Panc1 (cell line): ENCODE results near the gene TMEM184C. TPM values are rescaled to one million over a fixed set of nuclear protein-coding genes. Genes with fewer than 3 reads are reported as not detected.

Source experiments
- ATAC-seq: fragments of 200-7000 bp; cut with Tn5 transposase; 2 replicates; pipeline ENCODE4 v1.9.1; 2020; ENCODE audit warnings: mild to moderate bottlenecking, moderate library complexity
- BruUV-seq: library from RNA; stranded (reverse); fragments of 400-500 nt; replicated peaks from 2 replicates; lab custom pipeline; 2021; lab: Mats Ljungman, UMichigan
- CTCF ChIA-PET: fragments of 300-600 bp; sonication (Branson Sonifier 250); formaldehyde crosslinking; loops from one replicate; lab custom pipeline; 2022; ENCODE audit warnings: antibody characterized with exemption; lab: Charles Lee
- POLR2A ChIA-PET: fragments of 300-600 bp; sonication (Branson Sonifier 250); formaldehyde crosslinking; loops from one replicate; lab custom pipeline; 2022; ENCODE audit warnings: antibody characterized with exemption; lab: Charles Lee
- DNase-seq: peaks from one replicate; pipeline ENCODE4 v3.0.0-alpha.2; 2010; ENCODE audit warnings: low read depth, low spot score
- H3K27ac ChIP-seq: 2 replicates; pipeline ENCODE4 v1.5.1; 2011; ENCODE audit warnings: mild to moderate bottlenecking, low read length, inconsistent platforms
- H3K27me3 ChIP-seq: fragments of 200-500 bp; sonication (Bioruptor generic); 2 replicates; pipeline ENCODE4 v1.6.0; 2014; ENCODE audit warnings: low read length, inconsistent platforms; ENCODE audit not compliant: control insufficient read depth, insufficient read depth
- H3K36me3 ChIP-seq: fragments of 200-500 bp; sonication (Bioruptor generic); 2 replicates; pipeline ENCODE4 v1.5.1; 2014; ENCODE audit warnings: inconsistent platforms, mild to moderate bottlenecking, low read length, moderate library complexity; ENCODE audit not compliant: control insufficient read depth, insufficient read depth
- H3K4me1 ChIP-seq: 2 replicates; pipeline ENCODE4 v1.5.1; 2011; ENCODE audit warnings: inconsistent platforms, mild to moderate bottlenecking, low read length, moderate library complexity; ENCODE audit not compliant: control insufficient read depth, insufficient read depth
- H3K4me3 ChIP-seq, 2 experiments: 2 replicates each; pipeline ENCODE4 v1.5.1; 2011 to 2012; ENCODE audit warnings: low read depth in 2 of 2, low read length in 2 of 2, mild to moderate bottlenecking in 2 of 2, inconsistent platforms in 1 of 2, moderate library complexity in 1 of 2
- H3K9me3 ChIP-seq: fragments of 200-500 bp; sonication (Bioruptor generic); 2 replicates; pipeline ENCODE4 v1.5.1; 2014; ENCODE audit warnings: low read depth, mild to moderate bottlenecking, inconsistent platforms, low read length, moderate library complexity; ENCODE audit not compliant: control insufficient read depth, insufficient read depth
- CTCF ChIP-seq: fragments of 450-650 bp; IDR thresholded peaks from 2 replicates; pipeline ENCODE4 v1.5.1; 2017; ENCODE audit warnings: mild to moderate bottlenecking
- POLR2AphosphoS5 ChIP-seq: IDR thresholded peaks from 2 replicates; pipeline ENCODE4 v1.6.1; 2012; ENCODE audit warnings: mild to moderate bottlenecking, low read depth, low read length, moderate library complexity
- SIN3A ChIP-seq: IDR thresholded peaks from 2 replicates; pipeline ENCODE4 v1.6.1; 2012; ENCODE audit warnings: low read depth, mild to moderate bottlenecking, low read length, moderate library complexity, borderline replicate concordance; ENCODE audit not compliant: insufficient read depth
- TCF7L2 ChIP-seq: IDR thresholded peaks from 2 replicates; pipeline ENCODE4 v1.6.1; 2011; ENCODE audit warnings: mild to moderate bottlenecking, low read depth, low read length, inconsistent platforms
- in situ Hi-C: cut with HindIII; loops from 2 replicates; pipeline ENCODE4 v1.10.0; 2016; ENCODE audit warnings: low sequenced_read_pairs, low pct_unique_long_range_greater_than_20kb
- intact Hi-C: fragments of 100-400 bp; cut with micrococcal nuclease; formaldehyde crosslinking; loops from one replicate; pipeline ENCODE4 v1.10.0; 2022; ENCODE audit not compliant: unreplicated experiment
- total RNA-seq: library from RNA; stranded (reverse); gene quantifications from one replicate; pipeline ENCODE4 v1.2.1, GENCODE V29; 2021; ENCODE audit not compliant: unreplicated experiment
- TF ChIP-seq, protein P1 (sequence below), 2 experiments: IDR thresholded peaks; 2 replicates each; pipeline ENCODE4 v1.6.1; 2011 to 2012; ENCODE audit warnings: low read depth in 2 of 2, control low read depth in 1 of 2, low read length in 1 of 2, mild to moderate bottlenecking in 1 of 2, moderate library complexity in 1 of 2; ENCODE audit not compliant: insufficient read depth in 1 of 2

Gene TMEM184C
- total RNA-seq, 1 experiment from 2014 or later, result 26.5 TPM

DNA sequence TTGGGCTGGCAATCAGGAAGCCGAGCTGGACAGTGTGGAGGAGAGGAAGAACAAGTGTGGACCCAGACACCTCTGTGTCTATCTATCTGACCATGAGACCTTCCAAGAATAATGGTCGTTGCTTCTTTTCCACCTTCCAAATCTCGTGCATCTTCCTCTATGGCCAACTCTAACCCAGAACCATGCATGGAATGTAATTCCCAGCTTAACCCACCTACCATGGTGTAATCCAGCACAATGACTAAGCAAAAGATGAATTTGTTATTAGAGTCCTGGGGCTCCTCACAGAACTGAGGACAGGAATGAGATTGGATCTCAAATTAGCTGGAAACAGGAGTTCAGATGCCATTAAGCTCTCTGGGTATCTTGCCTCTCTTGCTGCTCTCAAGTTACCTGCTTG is 17.4 kb upstream of the TMEM184C start:
- in situ Hi-C loops (no loop called here), intact Hi-C loops (no loop called here)
- Histone ChIP-seq H3K4me3 (no peak overlapping the region), H3K9me3 (no peaks in the 10 kb centered on the region), H3K36me3 (no peaks in the 10 kb centered on the region), H3K27ac (no peak overlapping the region), H3K4me1 (no peaks in the 10 kb centered on the region), H3K27me3 (no peaks in the 10 kb centered on the region)
- ChIA-PET POLR2A (no interaction called here), CTCF (no interaction called here)
- ATAC-seq (no peak), DNase-seq (no peak)
- TF ChIP-seq TCF7L2 (no peak), SIN3A (no peak), POLR2AphosphoS5 (no peak), CTCF (no peak)
- TF ChIP-seq, protein P1, sequence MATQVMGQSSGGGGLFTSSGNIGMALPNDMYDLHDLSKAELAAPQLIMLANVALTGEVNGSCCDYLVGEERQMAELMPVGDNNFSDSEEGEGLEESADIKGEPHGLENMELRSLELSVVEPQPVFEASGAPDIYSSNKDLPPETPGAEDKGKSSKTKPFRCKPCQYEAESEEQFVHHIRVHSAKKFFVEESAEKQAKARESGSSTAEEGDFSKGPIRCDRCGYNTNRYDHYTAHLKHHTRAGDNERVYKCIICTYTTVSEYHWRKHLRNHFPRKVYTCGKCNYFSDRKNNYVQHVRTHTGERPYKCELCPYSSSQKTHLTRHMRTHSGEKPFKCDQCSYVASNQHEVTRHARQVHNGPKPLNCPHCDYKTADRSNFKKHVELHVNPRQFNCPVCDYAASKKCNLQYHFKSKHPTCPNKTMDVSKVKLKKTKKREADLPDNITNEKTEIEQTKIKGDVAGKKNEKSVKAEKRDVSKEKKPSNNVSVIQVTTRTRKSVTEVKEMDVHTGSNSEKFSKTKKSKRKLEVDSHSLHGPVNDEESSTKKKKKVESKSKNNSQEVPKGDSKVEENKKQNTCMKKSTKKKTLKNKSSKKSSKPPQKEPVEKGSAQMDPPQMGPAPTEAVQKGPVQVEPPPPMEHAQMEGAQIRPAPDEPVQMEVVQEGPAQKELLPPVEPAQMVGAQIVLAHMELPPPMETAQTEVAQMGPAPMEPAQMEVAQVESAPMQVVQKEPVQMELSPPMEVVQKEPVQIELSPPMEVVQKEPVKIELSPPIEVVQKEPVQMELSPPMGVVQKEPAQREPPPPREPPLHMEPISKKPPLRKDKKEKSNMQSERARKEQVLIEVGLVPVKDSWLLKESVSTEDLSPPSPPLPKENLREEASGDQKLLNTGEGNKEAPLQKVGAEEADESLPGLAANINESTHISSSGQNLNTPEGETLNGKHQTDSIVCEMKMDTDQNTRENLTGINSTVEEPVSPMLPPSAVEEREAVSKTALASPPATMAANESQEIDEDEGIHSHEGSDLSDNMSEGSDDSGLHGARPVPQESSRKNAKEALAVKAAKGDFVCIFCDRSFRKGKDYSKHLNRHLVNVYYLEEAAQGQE (IDR thresholded peaks at IDR 0.05; ENCODE audit: insufficient read depth in 1 of 2, low read depth in 2 of 2, low read length in 1 of 2), result no peak
- BruUV-seq, result no TSS peak

- in situ Hi-C loops (no loop called here), intact Hi-C loops (no loop called here)
- ChIA-PET CTCF (no interaction called here), POLR2A (interaction anchor here (0.6 kb wide), 1 partner anchor 1644 kb away, joined by 3 read pairs; no protein-coding TSS in a partner anchor)
- Histone ChIP-seq H3K9me3 (no peaks in the 10 kb centered on the region), H3K27me3 (no peaks in the 10 kb centered on the region), H3K4me1 (no peaks in the 10 kb centered on the region), H3K36me3 (no peaks in the 10 kb centered on the region), H3K4me3 (no peak overlapping the region), H3K27ac (no peak overlapping the region)
- TF ChIP-seq SIN3A, result no peak
- TF ChIP-seq TCF7L2, result no peak
- TF ChIP-seq CTCF, result no peak
- no peak for TF ChIP-seq POLR2AphosphoS5
- TF ChIP-seq, protein P1 (IDR thresholded peaks at IDR 0.05; ENCODE audit: insufficient read depth in 1 of 2, low read depth in 2 of 2, low read length in 1 of 2), result no peak
- no TSS peak for BruUV-seq
- ATAC-seq (no peak), DNase-seq (no peak)
These were observed 11.7 kb upstream of the TMEM184C start for GRCh38 chr4:147605499-147605898.
